ENCODE data around the gene TMEM52. TPM values are rescaled to one million over a fixed set of nuclear protein-coding genes. Genes with fewer than 3 reads are reported as not detected.

Gene TMEM52
- total and polyA plus RNA-seq, 2 of the 8 experiments (the other 6 are each of a cell fraction or from before 2014, with no cell fraction given), result 14.6 to 30.2 TPM

GRCh38 chr1:1946540-1946939 is 27.5 kb upstream of the TMEM52 start:
- no peak overlapping the region for H2AK5ac ChIP-seq (ENCODE audit: low read depth, low read length)
- no peaks in the 10 kb centered on the region for H3K79me2 ChIP-seq (ENCODE audit: control insufficient read depth in 1 of 2, insufficient read depth in 2 of 2, low read length in 2 of 2)
- no peak overlapping the region for H3K23ac ChIP-seq (ENCODE audit: insufficient read length)
- no peaks in the 10 kb centered on the region for H3K9me3 ChIP-seq (ENCODE audit: insufficient read depth in 2 of 2, low read depth in 1 of 2, low read length in 1 of 2)
- no peaks in the 10 kb centered on the region; a peak in 1 of 8 replicates for H3K36me3 ChIP-seq (ENCODE audit: control insufficient read depth in 2 of 4, insufficient read depth in 4 of 4, low read length in 3 of 4)
- no peak overlapping the region for H2BK12ac ChIP-seq (ENCODE audit: low read depth, low read length)
- no peak overlapping the region; the same call in 1 of the 2 replicates for H4K8ac ChIP-seq (ENCODE audit: extremely low read depth, insufficient read depth, low read length)
- FAIRE-seq, result no peak
- no peaks in the 10 kb centered on the region for H3K79me1 ChIP-seq (ENCODE audit: low read depth, low read length)
- H3K27me3 ChIP-seq (replicated peaks in 1 of 4; ENCODE audit: control insufficient read depth in 3 of 4, extremely low read depth in 1 of 4, insufficient read depth in 3 of 4, low read length in 3 of 4), result no peaks in the 10 kb centered on the region
- DNase-seq (ENCODE audit: low read depth in 1 of 2, low spot score in 2 of 2), result no peak
- no peak overlapping the region for H3K4ac ChIP-seq (replicated peaks; ENCODE audit: insufficient read length, low read depth, low read length)
- H2BK20ac ChIP-seq (ENCODE audit: low read length), result no peak overlapping the region
- H2BK15ac ChIP-seq (ENCODE audit: low read length), result no peak overlapping the region
- CTCF ChIA-PET (ENCODE audit: partially characterized antibody), result interaction anchor here (0.6 to 9.3 kb wide), 7 partner anchors 8 to 882 kb away, joined by 3 to 145 read pairs (median 9); no protein-coding TSS in a partner anchor
- H3K56ac ChIP-seq (replicated peaks; ENCODE audit: insufficient read length, low read depth, low read length), result no peak overlapping the region
- no peak overlapping the region for H2BK5ac ChIP-seq (ENCODE audit: low read depth, low read length)
- WGBS, 2 experiments (ENCODE audit: extremely low coverage in 1 of 2, insufficient coverage in 1 of 2, insufficient read length in 1 of 2, insufficient replicate concordance in 2 of 2, low coverage in 1 of 2, low lambda C conversion rate in 2 of 2, missing lambda C conversion rate in 1 of 2), result 86% methylated on average over 11 of the region's 11 CpGs; no CpG with 5 or more reads in 1 of the 2 experiments
- H4K5ac ChIP-seq (ENCODE audit: insufficient read length, low read depth, low read length), result no peak overlapping the region
- POLR2A ChIA-PET (ENCODE audit: partially characterized antibody), result no interaction called here
- H3K27ac ChIP-seq (ENCODE audit: low read depth, low read length), result no peak overlapping the region
- no peak overlapping the region for H4K91ac ChIP-seq (replicated peaks; ENCODE audit: insufficient read length, low read length)
- peaks cover 3% of the 10 kb centered on the region; the same call in 1 of the 2 replicates for H3K23me2 ChIP-seq (ENCODE audit: low read depth, low read length)
- H3K18ac ChIP-seq (ENCODE audit: extremely low read depth, low read length), result no peak overlapping the region
- H2AFZ ChIP-seq (ENCODE audit: low read length), result no peak overlapping the region
- H3K4me3 ChIP-seq (ENCODE audit: extremely low read depth in 1 of 4, insufficient read depth in 2 of 4, low read depth in 3 of 4, low read length in 4 of 4), result no peak overlapping the region
- H3K4me2 ChIP-seq (ENCODE audit: insufficient read depth in 1 of 2, low read depth in 2 of 2, low read length in 2 of 2), result no peak overlapping the region
- peaks cover 0 to 2% (median 0%) of the 10 kb centered on the region in 4 experiments; a peak in 2 of 7 replicates for H3K4me1 ChIP-seq (replicated peaks in 1 of 4; ENCODE audit: control insufficient read depth in 3 of 4, insufficient read depth in 4 of 4, low read length in 3 of 4)
- no peaks in the 10 kb centered on the region for H4K20me1 ChIP-seq (replicated peaks in 1 of 2; ENCODE audit: control insufficient read depth in 1 of 2, insufficient read depth in 2 of 2, low read length in 2 of 2)
- no peak overlapping the region for H2BK120ac ChIP-seq (replicated peaks; ENCODE audit: low read depth, low read length)
- no peak overlapping the region for H3K9ac ChIP-seq (replicated peaks in 1 of 4; ENCODE audit: extremely low read depth in 1 of 4, low read depth in 3 of 4, low read length in 3 of 4)
- no peak overlapping the region for H3K14ac ChIP-seq (ENCODE audit: insufficient read length)
- no peak for TF ChIP-seq SIX5 (IDR thresholded peaks at IDR 0.05; ENCODE audit: low read depth, low read length)
- no peak for TF ChIP-seq ASH2L (IDR thresholded peaks at IDR 0.05; ENCODE audit: low read length)
- TF ChIP-seq EZH2 (IDR thresholded peaks at IDR 0.05; ENCODE audit: low read depth, low read length, severe bottlenecking), result no peak
- TF ChIP-seq CHD1 (IDR thresholded peaks at IDR 0.05; ENCODE audit: low read depth, low read length), result no peak
- TF ChIP-seq HDAC6 (IDR thresholded peaks at IDR 0.05; ENCODE audit: low read depth, low read length), result no peak
- TF ChIP-seq PHF8 (conservative IDR thresholded peaks at IDR 0.05; ENCODE audit: low read depth, low read length), result no peak
- TF ChIP-seq CBX5 (IDR thresholded peaks at IDR 0.05; ENCODE audit: low read depth, low read length), result no peak
- TF ChIP-seq TAF7 (optimal IDR thresholded peaks at IDR 0.05; ENCODE audit: borderline replicate concordance, low read depth, low read length), result no peak
- TF ChIP-seq SP1 (IDR thresholded peaks at IDR 0.05; ENCODE audit: low read depth, low read length), result no peak
- TF ChIP-seq YY1 (IDR thresholded peaks at IDR 0.05; ENCODE audit: low read depth, low read length), result no peak
- TF ChIP-seq POLR2A (IDR thresholded peaks at IDR 0.05; ENCODE audit: control extremely low read depth in 1 of 2, low read depth in 2 of 2, low read length in 2 of 2), result no peak
- no peak for TF ChIP-seq KDM4A (IDR thresholded peaks at IDR 0.05; ENCODE audit: low read depth, low read length, severe bottlenecking)

Data from H1 (cell line).